ENCODE data around the gene OSGEP. TPM values are rescaled to one million over a fixed set of nuclear protein-coding genes. Genes with fewer than 3 reads are reported as not detected.

Gene OSGEP
- total RNA-seq, 1 donor from 2014 or later, result 57.1 TPM

DNA sequence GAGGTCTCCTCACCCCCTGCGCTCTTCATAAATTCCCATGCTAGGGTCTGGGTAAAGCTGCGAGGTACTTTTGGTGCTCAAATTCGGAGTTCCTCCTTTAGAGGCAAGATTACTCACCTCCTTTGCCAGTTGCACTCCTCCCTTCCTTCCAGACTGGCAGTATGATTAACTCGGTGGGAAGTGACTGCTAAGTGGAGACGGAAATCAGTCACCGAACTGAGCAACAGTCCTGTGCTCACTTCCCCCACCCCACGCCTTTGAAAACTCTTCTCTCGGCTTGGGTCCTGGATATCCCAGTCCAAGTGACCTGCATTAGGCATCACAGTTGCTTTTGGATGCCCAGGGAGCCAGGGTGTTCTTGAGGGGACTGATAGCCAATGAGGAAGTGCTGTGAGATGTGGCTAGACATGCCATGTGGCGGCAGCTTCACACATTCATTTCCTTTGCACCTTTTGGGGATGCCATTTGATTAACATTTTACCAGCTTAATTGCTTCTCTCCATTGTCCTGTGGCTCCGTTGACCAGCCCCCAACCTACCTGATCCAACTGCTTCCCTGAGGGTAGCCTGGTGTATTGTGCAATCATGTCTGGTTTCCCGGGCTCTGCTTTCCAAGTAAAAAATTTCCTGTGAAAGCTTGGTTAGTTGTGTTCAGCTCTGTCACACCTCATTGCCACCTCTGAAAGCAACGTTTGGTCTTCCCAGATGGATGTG is 15.4 kb upstream of the OSGEP start:
- H3K4me1 Mint-ChIP-seq (ENCODE audit: unreplicated experiment), result peaks cover 13% of the 10 kb centered on the region
- TF ChIP-seq CTCF (conservative IDR thresholded peaks at IDR 0.05), result no peak
- H3K27ac Mint-ChIP-seq, result peak overlapping the region; percentile 97
- no peak for DNase-seq (ENCODE audit: extremely low spot score, unreplicated experiment)
- no peaks in the 10 kb centered on the region for H3K9me3 Mint-ChIP-seq
- H3K27me3 Mint-ChIP-seq, result peaks cover 5% of the 10 kb centered on the region
- peak overlapping the region; percentile 99 for H3K4me3 Mint-ChIP-seq
- H3K36me3 Mint-ChIP-seq, result peaks cover 10% of the 10 kb centered on the region

GRCh38 chr14:20469242-20469889 is 14.8 kb upstream of the OSGEP start, which contains the start of gene PNP:
Gene PNP, plus strand, starts transcription at chr14:20469406. Its CDS starts 119 bp downstream, at chr14:20469525.
- peak within 1 kb of the TSS; percentile 97 for H3K27ac Mint-ChIP-seq
- peaks cover 4% of the 10 kb centered on the region for H3K36me3 Mint-ChIP-seq
- no peak for TF ChIP-seq CTCF (conservative IDR thresholded peaks at IDR 0.05)
- H3K27me3 Mint-ChIP-seq, result peaks cover 5% of the 10 kb centered on the region
- H3K4me1 Mint-ChIP-seq (ENCODE audit: unreplicated experiment), result peaks cover 13% of the 10 kb centered on the region
- peak within 1 kb of the TSS; percentile 99 for H3K4me3 Mint-ChIP-seq
- no peaks in the 10 kb centered on the region for H3K9me3 Mint-ChIP-seq
- peak; percentile 87 for DNase-seq (ENCODE audit: extremely low spot score, unreplicated experiment)

- Mint-ChIP-seq H3K4me3 (peak overlapping the region; percentile 99), H3K36me3 (peaks cover 4% of the 10 kb centered on the region), H3K9me3 (no peaks in the 10 kb centered on the region), H3K27me3 (peaks cover 5% of the 10 kb centered on the region), H3K27ac (peak overlapping the region; percentile 97), H3K4me1 (ENCODE audit: unreplicated experiment) (peaks cover 13% of the 10 kb centered on the region)
- TF ChIP-seq CTCF (conservative IDR thresholded peaks at IDR 0.05), result no peak
- no peak for DNase-seq (ENCODE audit: extremely low spot score, unreplicated experiment)
Measured at GRCh38 chr14:20468764-20469241, 14.2 kb upstream of the OSGEP start.

DNA sequence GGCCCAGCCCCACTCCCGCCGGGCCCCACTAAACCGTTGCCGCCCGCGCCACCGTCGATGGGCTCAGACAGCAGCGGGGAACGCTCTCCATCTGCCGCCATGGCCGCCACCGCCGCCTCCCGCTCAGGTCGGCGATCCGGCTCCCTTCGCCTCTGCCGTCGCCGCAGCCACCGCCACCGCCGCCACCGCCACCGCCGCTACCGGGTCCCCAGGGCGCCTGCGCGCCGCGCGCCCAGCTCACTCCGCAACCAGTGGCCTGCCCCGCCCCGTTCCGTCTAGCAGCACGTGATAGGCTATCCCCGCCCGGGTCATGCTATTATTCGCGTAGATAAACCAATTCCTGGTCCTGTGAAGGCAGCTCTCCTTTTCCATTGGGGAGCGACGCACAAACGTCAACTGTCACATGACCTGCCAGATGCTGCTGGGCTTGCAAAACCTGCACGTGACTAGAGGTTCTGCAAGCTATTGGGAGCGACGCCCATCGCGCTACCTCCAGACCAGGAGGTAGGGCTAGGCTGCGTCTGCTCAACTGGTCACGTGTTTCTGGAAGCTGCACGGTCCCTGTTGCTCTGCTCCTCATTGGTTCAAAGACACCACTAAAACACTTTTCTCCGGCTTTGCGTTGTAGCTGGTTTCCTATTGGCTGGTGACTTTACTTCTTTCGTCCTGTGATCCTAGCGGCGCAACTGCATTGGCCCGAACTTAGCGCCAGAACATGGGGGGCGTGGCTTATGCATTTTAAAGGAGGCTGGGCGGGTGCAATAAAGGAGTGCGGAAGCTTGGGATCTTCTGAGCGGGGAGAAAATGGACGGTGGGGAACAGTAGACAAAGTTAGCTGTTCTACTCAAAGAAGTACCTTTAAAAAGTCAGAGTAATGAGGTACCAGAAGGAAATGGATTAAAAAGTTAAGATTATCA is 6.9 kb upstream of the OSGEP start, which contains the start of gene PIP4P1:
TSS of gene PIP4P1 (minus strand) at position 210 of the 917 bp plus-strand sequence. CDS start at position 101, 109 bp downstream.
- Mint-ChIP-seq H3K36me3 (peaks cover 18% of the 10 kb centered on the region), H3K9me3 (peaks cover 5% of the 10 kb centered on the region)

More for the DNA sequence above, 6.9 kb upstream of the OSGEP start, which contains the start of gene PIP4P1:
- peaks cover 6% of the 10 kb centered on the region for H3K27me3 Mint-ChIP-seq
- peak within 1 kb of the TSS; percentile 94 for H3K4me3 Mint-ChIP-seq
- TF ChIP-seq CTCF (conservative IDR thresholded peaks at IDR 0.05), result no peak
- H3K27ac Mint-ChIP-seq, result peak within 1 kb of the TSS; percentile 95
- DNase-seq (ENCODE audit: extremely low spot score, unreplicated experiment), result peak; percentile 96
- H3K4me1 Mint-ChIP-seq (ENCODE audit: unreplicated experiment), result peaks cover 24% of the 10 kb centered on the region
